Adipose tissue (tissue), 3 donors: ENCODE measurements around the gene BCAS3. TPM values are rescaled to one million over a fixed set of nuclear protein-coding genes. Genes with fewer than 3 reads are reported as not detected.
"Not testable (repeated sequence)": the region's sequence is repeated elsewhere in the genome, so short reads cannot be mapped to it uniquely, and the experiment has no call there.

ENCODE experiments used
- H3K27ac ChIP-seq: one replicate; pipeline ENCODE4 v1.5.1; 2013; ENCODE audit warnings: low read depth, low read length
- WGBS, 3 donors: extraction: QIAGEN DNeasy Blood & Tissue Kit; methylation state at CpG; one replicate each; pipeline ENCODE4 v1.1.7; 2013; 5-methylcytosine and 5-hydroxymethylcytosine counted together
- polyA plus RNA-seq, 3 donors: library from polyadenylated mRNA; stranded (reverse); fragments of 200-250 nt; gene quantifications; one replicate each; pipeline ENCODE4 v1.2.3, GENCODE V29; 2013
- donor health status: healthy with polysubstance abuse.
- donor health status: Bipolar disorder and iron deficiency.
- donor health status: healthy.

BCAS3 gene
- polyA plus RNA-seq, 3 donors, result 5.2 to 8.5 (median 5.4) TPM

DNA sequence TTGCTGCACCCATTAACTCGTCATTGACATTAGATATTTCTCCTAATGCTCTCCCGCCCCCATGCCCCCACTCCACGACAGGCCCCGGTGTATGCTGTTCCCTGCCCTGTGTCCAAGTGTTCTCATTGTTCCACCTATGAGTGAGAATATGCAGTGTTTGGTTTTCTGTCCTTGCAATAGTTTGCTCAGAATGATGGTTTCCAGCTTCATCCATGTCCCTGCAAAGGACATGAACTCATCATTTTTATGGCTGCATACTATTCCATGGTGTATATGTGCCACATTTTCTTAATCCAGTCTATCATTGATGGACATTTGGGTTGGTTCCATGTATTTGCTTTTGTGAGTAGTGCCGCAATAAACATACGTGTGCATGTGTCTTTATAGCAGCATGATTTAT, 83.7 kb downstream of the BCAS3 start:
- H3K27ac ChIP-seq, result not testable (repeated sequence)
- 91 to 97% (median 96%) methylated on average over 6 of the region's 6 CpGs for WGBS, 3 donors

DNA sequence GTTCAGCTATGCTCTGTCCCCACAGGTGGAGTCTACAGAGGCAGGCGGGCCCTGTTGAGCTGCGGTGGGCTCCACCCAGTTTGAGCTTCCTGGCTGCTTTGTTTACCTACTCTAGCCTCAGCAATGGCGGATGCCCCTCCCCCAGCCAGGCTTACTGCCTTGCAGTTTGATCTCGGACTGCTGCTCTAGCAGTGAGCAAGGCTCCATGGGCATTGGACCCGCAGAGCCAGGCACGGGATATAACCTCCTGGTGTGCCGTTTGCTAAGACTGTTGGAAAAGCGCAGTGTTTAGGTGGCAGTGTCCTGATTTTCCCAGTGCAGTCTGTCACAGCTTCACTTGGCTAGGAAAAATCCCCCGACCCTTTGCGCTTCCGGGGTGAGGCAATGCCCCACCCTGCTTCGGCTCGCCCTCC, 89.1 kb downstream of the BCAS3 start:
- WGBS, 3 donors, result 97 to 98% (median 98%) methylated on average over 13 of the region's 13 CpGs
- H3K27ac ChIP-seq, result no peak overlapping the region

DNA sequence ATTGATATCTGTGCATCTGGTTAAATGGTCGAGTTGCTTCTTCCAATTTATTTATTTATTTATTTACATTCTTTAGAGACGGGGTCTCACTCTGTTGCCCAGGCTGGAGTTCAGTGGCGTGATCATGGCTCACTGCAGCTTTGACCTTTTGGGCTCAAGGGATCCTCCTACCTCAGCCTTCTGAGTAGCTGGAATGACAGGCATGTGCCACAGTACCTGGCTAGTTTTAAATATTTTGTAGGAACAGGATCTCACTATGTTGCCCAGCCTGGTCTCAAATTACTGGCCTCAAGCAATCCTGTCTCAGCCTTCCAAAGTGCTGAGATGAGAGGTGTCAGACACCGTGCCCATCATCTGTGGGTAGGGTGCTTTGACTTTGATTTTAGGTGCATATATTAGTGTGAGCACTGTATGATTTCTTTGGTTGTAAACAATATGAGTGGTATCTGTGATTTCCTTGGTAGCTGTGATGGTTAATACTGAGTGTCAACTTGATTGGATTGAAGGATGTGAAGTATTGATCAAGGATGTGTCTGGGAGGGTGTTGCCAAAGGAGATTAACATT, 90.2 kb downstream of the BCAS3 start:
- WGBS, 3 donors, result 86 to 96% (median 96%) methylated on average over 4 of the region's 4 CpGs
- no peak overlapping the region for H3K27ac ChIP-seq

DNA sequence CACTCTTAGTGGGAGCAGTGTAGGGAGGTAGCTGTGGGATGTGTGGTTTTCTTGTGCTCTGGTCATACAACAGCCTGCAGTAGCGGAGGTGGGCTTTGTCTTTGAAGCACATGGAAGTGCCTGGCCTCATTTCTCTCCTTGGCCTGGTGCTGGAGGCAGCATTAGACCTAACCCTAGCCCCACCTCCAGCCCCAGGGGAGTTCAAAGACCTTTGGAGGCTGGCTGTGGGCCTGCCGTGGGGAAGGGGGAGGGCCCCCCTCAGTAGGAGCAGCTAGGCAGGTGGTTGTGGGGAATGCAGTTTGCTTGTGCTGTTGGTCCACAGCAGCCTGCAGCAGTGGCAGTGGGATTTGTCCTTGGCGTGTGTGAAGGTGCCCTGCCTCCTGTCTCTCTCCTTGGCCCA, 91.7 kb downstream of the BCAS3 start:
- WGBS, 3 donors, result 82 to 87% (median 85%) methylated on average over 3 of the region's 3 CpGs
- H3K27ac ChIP-seq, result no peak overlapping the region

DNA sequence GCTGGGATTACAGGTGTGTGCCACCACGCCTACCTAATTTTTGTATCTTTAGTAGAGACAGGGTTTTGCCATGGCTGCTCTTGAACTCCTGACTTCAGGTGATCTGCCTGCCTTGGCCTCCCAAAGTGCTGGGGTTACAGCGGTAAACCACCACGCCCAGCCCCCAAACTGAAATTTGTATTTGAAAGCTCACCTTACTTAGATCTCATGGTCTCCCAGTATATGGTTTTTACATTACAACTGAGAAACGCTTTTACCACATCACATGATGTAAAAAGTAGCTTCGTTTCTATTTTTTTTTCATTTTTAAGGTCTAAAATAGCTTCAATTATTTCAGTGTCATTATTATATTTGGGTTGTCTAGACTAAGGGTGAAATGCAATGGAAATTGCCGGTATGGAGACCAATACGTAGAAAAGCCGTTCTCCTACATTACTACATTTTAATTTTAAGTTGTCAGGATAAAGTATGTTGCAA, 93.3 kb downstream of the BCAS3 start:
- 95 to 97% (median 96%) methylated on average over 8 of the region's 8 CpGs for WGBS, 3 donors
- no peak overlapping the region for H3K27ac ChIP-seq

DNA sequence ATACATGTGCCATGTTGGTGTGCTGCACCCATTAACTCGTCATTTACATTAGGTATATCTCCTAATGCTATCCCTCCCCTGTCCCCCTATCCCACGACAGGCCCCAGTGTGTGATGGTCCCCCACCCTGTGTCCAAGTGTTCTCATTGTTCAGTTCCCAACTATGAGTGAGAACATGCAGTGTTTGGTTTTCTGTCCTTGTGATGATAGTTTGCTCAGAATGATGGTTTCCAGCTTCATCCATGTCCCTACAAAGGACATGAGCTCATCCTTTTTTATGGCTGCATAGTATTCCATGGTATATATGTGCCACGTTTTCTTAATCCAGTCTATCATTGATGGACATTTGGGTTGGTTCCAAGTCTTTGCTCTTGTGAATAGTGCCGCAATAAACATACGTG, 94.0 kb downstream of the BCAS3 start:
- WGBS, 3 donors, result 76 to 96% (median 91%) methylated on average over 5 of the region's 5 CpGs
- not testable (repeated sequence) for H3K27ac ChIP-seq

DNA sequence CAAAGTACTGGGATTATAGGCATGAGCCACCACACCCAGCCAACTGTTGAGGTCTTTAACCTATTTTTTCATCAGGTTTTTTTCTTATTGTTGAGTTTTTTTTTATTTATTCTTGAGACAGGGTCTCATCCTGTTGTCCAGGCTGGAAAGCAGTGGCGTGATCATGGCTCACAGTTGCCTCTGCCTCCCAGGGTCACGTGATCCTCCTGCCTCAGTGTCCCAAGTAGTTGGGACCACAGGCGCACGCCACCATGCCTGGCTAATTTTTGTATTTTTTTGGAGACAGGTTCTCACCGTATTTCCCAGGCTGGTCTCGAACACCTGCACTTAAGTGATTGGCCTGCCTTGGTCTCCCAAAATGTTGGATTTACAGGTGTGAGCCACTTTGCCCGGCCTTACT, 95.9 kb downstream of the BCAS3 start:
- WGBS, 3 donors, result 88 to 96% (median 96%) methylated on average over 7 of the region's 7 CpGs
- H3K27ac ChIP-seq, result no peak overlapping the region

DNA sequence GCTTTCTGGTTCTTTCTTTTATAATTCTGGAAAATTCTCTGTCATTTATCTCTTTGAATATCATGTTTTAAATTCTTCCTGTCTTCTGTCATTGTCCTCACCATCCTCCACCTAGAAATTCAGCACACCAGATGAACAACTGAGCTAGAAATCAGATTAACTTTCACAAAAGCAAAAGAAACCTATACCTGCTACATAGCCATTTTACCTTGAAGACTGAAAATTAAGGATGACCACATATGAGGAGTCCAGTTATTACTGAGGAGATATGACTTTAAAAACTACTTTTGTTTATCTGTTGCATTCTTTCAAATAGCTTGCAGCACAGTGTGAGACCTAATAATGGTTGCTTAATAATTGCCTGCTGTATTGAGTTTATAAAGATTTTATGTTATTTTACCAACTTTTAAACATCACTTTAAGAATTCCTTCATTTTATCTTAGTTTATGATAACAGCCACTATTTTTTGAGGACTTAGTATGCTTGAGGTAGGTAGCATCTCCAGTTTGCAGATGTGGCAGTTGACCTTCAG, 104.3 kb downstream of the BCAS3 start:
- H3K27ac ChIP-seq, result no peak overlapping the region

DNA sequence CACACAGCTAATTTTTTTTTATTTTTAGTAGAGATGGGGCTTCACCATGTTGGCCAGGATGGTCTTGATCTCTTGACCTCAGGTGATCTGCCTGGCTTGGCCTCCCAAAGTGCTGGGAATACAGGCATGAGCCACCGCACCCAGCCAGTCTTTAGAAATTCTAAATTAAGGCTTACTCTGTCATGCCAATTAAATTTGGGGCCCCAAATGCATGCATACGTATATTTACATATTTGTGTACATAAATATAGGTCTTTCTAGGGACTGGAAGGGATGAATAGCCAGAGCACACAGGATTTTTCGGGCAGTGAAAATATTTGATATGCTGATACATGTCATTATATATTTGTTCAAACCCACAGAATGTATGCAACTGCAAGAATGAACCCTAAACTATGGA, 105.1 kb downstream of the BCAS3 start:
- H3K27ac ChIP-seq, result no peak overlapping the region
- 91 to 95% (median 93%) methylated on average over 3 of the region's 3 CpGs for WGBS, 3 donors

DNA sequence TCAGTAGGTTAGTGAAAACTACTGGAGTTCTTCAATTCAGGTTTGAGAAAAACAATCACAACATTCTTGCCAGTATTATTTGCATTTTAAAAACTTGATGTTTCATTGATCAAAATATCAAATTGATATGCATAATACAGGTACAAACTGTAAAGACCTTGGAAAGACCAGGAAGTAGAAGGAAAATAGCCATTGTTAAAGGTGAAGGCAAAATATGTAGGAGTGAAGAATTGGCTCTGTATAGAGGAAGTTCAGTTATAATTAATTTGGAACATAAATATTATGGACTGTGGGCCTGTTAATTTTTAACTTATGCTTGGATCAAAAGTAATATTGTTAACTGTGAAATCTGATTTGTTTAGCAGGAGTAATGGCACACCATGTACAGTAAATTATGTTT, 112.6 kb downstream of the BCAS3 start:
- no peak overlapping the region for H3K27ac ChIP-seq

DNA sequence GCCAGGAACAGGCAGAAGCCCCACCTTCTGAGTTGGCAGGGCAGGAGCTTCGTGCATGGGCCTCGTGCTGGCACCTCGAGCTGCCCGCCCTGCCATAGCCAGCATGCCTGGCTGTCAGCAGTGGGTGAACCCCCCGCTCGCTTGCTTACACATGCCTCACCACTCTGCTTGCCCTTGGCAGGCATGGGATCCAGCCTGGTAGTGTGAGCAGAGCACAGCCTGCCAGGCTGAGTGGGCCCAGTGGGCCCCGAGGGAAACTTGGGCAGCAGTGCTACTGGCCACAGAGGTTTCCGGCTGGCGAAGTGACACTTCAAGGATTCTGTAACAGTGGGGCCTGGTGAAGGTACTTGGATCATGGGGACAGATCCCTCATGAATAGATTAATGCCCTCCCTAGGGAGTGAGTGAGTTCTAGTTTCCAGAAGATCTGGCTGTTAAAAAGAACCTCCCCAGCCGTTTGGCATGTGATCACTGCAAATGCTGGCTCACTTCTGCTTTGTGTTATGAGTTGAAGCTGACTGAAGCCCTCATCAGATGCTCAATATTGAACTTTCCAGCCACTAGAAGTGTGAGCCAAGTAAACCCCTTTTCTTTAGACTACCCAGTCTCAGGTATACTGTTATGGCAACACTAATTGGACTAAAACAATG, 114.7 kb downstream of the BCAS3 start:
- no peak overlapping the region for H3K27ac ChIP-seq
- WGBS, 3 donors, result 79 to 85% (median 84%) methylated on average over 10 of the region's 10 CpGs

DNA sequence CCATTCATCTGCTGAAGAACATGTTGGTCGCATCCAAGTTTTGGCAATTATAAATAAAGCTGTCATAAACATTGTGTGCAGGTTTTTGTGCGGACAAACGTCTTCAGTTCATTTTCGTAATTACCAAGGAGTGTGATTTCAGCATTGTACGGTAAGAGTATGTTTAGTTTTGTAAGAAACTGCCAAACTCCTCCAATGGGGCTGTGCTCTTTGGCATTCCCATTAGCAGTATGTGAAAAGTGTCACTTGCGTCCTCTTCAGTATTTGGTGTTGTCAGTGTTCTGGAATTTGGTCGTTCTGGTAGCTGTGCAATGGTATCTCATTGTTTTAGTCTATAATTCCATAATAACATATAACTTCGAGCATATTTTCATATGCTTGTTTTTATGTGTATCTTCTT, 120.9 kb downstream of the BCAS3 start:
- no peak overlapping the region for H3K27ac ChIP-seq
- 81 to 86% (median 84%) methylated on average over 8 of the region's 8 CpGs for WGBS, 3 donors

DNA sequence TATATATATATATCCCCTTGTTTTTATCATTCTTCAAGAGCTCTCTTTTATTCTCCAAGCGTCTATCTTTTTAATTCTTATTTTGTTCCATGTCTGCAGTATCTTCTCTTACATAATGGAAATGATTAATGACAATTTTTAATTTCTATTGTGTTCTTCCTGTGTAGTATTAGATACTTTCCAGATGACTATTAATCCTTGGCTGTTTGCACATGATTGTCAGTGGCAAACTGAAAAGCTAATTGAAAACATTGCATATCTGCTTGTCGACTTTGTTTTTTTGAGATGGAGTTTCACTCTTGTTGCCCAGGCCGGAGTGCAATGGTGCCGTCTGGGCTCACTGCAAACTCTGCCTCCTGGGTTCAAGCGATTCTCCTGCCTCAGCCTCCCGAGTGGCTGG, 124.7 kb downstream of the BCAS3 start:
- H3K27ac ChIP-seq, result no peak overlapping the region
- 95 to 98% (median 96%) methylated on average over 6 of the region's 6 CpGs for WGBS, 3 donors

DNA sequence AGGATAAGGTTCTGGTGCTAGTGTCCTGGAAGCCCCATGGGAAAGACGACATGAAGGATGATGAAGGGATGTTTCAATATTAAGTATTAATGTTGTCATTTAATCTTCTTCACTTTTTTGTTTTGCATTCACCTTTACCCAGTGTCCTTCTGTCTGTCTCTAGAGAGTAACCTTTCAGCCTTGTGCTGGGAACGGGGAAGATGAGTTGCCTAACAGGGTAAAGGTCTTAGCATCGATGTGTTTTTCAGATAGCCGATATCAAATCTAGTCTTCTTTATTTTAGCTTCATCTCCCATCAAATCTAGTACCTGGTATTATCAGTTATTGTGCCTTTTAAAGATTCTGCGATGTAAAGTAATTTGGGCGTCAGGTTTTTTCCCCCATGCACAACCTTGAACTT, 125.4 kb downstream of the BCAS3 start:
- H3K27ac ChIP-seq, result no peak overlapping the region
- 96 to 98% (median 96%) methylated on average over 6 of the region's 6 CpGs for WGBS, 3 donors

DNA sequence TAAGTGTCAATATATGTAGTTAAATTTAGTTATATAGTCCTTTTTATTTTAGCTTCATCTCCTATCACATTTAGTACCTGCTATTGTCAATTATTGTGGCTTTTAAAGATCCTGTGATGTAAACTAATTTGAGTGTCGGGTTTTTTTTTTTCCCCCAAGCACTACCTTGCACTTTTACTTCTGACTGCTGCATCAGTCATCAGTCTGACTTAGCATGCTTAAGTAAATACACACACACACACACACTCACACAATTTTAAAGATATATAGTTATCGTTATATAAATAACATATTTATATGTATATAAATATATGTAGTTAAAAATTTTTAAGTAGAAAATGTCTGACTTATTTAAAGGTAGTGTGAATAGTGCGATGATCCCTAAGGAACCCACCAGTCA, 127.2 kb downstream of the BCAS3 start:
- WGBS, 3 donors, result 91 to 97% (median 96%) methylated on average over 3 of the region's 3 CpGs
- no peak overlapping the region for H3K27ac ChIP-seq

DNA sequence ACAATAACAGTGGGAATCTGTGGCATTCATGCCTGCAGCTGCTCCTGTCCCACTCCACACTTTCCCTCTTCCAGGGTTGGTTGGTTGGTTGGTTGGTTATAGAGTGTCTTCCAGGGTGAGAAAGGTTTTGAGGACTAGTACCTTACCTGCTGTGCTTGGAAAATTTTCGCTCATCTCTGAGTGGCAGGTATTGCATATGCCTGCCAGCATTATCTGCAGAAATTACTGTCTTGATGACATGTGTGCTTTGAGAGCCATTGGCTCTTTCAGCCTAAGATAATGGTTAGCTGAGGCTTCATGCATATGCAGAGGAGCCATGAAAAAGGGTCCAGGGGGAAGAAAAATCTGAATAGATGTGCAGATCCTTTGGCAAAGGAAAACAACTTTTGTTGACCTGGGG, 131.8 kb downstream of the BCAS3 start:
- 89 to 95% (median 91%) methylated on average over 1 of the region's 1 CpG for WGBS, 3 donors
- no peak overlapping the region for H3K27ac ChIP-seq

DNA sequence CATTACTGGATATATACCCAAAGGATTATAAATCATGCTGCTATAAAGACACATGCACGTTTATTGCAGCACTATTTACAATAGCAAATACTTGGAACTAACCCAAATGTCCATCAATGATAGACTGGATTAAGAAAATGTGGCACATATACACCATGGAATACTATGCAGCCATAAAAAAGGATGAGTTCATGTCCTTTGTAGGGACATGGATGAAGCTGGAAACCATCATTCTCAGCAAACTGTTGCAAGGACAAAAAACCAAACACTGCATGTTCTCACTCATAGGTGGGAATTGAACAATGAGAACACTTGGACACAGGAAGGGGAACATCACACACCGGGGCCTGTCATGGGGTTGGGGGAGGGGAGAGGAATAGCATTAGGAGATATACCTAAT, 137.3 kb downstream of the BCAS3 start:
- H3K27ac ChIP-seq, result not testable (repeated sequence)
- WGBS, 3 donors, result 59 to 90% (median 82%) methylated on average over 2 of the region's 2 CpGs

DNA sequence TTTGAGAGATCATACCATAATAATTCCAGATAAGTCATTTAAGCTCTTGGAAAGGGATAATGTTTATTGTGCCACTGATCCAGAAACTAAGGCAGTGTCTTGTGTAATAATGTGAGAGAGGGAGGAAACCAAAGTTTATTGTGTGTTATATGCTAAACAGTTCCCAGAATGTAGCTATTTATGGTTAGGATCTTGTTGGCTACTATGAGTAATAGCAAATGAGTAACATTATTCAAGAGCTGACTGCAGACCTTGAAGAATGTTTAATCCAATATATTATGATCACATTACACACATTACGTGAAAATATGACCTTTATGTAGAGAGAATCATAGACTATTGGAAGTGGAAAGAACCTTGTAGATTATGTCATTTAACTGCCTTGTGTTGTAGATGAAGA, 139.5 kb downstream of the BCAS3 start:
- WGBS, 3 donors, result 67 to 80% (median 73%) methylated on average over 1 of the region's 1 CpG

DNA sequence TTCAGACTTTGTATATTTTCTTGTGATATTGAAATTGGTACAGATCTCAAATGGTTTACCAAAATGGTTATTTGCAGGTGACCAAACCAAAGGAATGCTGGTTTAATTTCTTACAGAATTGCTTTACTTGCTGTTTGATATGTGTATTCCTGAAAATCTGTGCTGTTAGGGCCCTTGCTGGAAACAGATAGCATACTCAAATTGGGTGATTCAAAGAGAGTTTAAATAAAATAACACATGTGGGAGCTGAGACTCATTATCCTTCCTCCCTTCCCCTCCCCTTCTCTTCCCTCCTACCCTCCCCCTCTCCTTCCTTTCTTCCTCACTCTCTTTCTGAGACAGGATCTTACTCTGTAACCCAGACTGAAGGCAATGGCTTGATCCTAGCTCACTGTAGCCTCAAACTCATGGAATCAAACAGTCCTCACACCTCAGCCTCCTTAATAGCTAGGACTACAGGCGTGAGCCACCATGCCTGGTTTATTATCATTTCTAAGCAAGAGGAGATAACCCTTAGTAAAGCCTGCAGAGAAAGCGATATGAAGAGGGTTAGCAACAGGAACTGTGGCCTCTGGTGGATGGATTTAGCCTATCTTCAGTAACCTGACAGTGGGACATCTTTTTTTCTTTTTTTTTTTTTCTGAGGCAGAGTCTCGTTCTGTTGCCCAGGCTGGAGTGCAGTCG, 141.9 kb downstream of the BCAS3 start:
- no peak overlapping the region for H3K27ac ChIP-seq
- 96 to 99% (median 96%) methylated on average over 4 of the region's 4 CpGs for WGBS, 3 donors

More for the DNA sequence above, 139.5 kb downstream of the BCAS3 start:
- no peak overlapping the region for H3K27ac ChIP-seq

DNA sequence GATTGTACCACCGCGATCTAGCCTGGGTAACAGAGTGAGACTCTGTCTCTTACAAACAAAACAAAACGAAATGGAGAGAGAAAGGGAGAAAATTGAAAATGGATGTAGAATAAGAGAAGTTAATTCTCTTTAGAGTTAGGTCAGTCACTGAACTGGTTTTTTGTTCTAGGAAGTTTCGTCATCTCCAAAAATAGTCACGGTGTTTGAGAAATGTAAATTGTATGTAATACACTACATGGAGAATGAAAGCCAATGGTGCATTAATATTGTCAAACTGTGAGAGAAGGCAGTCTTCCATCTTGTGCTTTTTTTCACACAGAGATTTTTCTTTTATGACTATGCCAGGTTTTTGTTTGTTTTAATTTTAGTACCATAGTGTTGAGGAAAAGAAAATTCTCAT, 145.9 kb downstream of the BCAS3 start:
- WGBS, 3 donors, result 80 to 85% (median 85%) methylated on average over 5 of the region's 5 CpGs

More for the DNA sequence above, 145.9 kb downstream of the BCAS3 start:
- H3K27ac ChIP-seq, result no peak overlapping the region
